HEK293 (cell line): ENCODE results near the gene ODAD4.

ENCODE experiments used
- CTCF ChIA-PET: fragments of 350-600 bp; formaldehyde crosslinking; extraction: SDS; loops from one replicate; lab custom pipeline; 2021; ENCODE audit warnings: antibody characterized with exemption; lab: Yijun Ruan, JAX
- POLR2A ChIA-PET: fragments of 300-600 bp; formaldehyde crosslinking; extraction: SDS; loops from one replicate; lab custom pipeline; 2020; ENCODE audit warnings: antibody characterized with exemption, inconsistent platforms; lab: Yijun Ruan, JAX
- H3K27ac ChIP-seq: fragments of 200-500 bp; sonication (Bioruptor generic); 2 replicates; pipeline ENCODE4 v1.5.1; 2014; ENCODE audit warnings: low read depth, low read length, control low read depth, inconsistent platforms; ENCODE audit errors: extremely low read depth
- H3K36me3 ChIP-seq, 2 experiments: fragments of 200-500 bp in 1 of 2; sonication (Bioruptor generic) in 1 of 2; 1 replicate in 1 of 2; 2 replicates in 1 of 2; pipeline ENCODE4 v1.5.1; 2014 to 2017; ENCODE audit warnings: inconsistent platforms in 2 of 2, low read length in 2 of 2; ENCODE audit not compliant: control insufficient read depth in 2 of 2, insufficient read depth in 1 of 2
- H3K4me1 ChIP-seq: fragments of 200-500 bp; sonication (Bioruptor generic); 2 replicates; pipeline ENCODE4 v1.5.1; 2014; ENCODE audit warnings: mild to moderate bottlenecking, low read length, inconsistent platforms; ENCODE audit not compliant: control insufficient read depth, insufficient read depth
- H3K4me3 ChIP-seq: 2 replicates; pipeline ENCODE4 v1.5.1; 2011; ENCODE audit warnings: low read depth, mild to moderate bottlenecking, control low read depth, low read length, moderate library complexity
- H3K9me3 ChIP-seq: fragments of 200-500 bp; sonication (Bioruptor generic); 2 replicates; pipeline ENCODE4 v1.5.1; 2014; ENCODE audit warnings: low read depth, low read length, inconsistent platforms; ENCODE audit not compliant: control insufficient read depth, insufficient read depth
- KLF17 ChIP-seq: fragments of 450-650 bp; formaldehyde crosslinking; IDR thresholded peaks from 2 replicates; pipeline ENCODE4 v1.5.1; 2016; ENCODE audit warnings: missing biosample characterization, missing genetic modification characterization
- KLF8 ChIP-seq: fragments of 450-650 bp; formaldehyde crosslinking; IDR thresholded peaks from 2 replicates; pipeline ENCODE4 v1.5.1; 2016; ENCODE audit warnings: missing biosample characterization, missing genetic modification characterization
- OSR2 ChIP-seq: fragments of 450-650 bp; formaldehyde crosslinking; IDR thresholded peaks from 2 replicates; pipeline ENCODE4 v1.5.1; 2016; ENCODE audit warnings: missing biosample characterization, missing genetic modification characterization
- ZBTB11 ChIP-seq: fragments of 450-650 bp; formaldehyde crosslinking; conservative IDR thresholded peaks from 2 replicates; pipeline ENCODE4 v1.5.1; 2016; ENCODE audit warnings: low read depth, missing biosample characterization, missing genetic modification characterization
- ZNF132 ChIP-seq: fragments of 450-650 bp; formaldehyde crosslinking; IDR thresholded peaks from 2 replicates; pipeline ENCODE4 v1.5.1; 2017; ENCODE audit warnings: missing biosample characterization, missing genetic modification characterization, borderline replicate concordance
- ZNF138 ChIP-seq: fragments of 450-650 bp; formaldehyde crosslinking; IDR thresholded peaks from 2 replicates; pipeline ENCODE4 v1.5.1; 2016; ENCODE audit warnings: missing biosample characterization, missing genetic modification characterization, borderline replicate concordance
- ZNF18 ChIP-seq: fragments of 450-650 bp; formaldehyde crosslinking; IDR thresholded peaks from 2 replicates; pipeline ENCODE4 v1.5.1; 2016; ENCODE audit warnings: missing biosample characterization, missing genetic modification characterization
- ZNF362 ChIP-seq: fragments of 450-650 bp; formaldehyde crosslinking; IDR thresholded peaks from 2 replicates; pipeline ENCODE4 v1.5.1; 2016; ENCODE audit warnings: missing biosample characterization, missing genetic modification characterization
- ZNF404 ChIP-seq: fragments of 450-650 bp; formaldehyde crosslinking; IDR thresholded peaks from 2 replicates; pipeline ENCODE4 v1.5.1; 2017; ENCODE audit warnings: missing biosample characterization, missing genetic modification characterization
- ZNF423 ChIP-seq: fragments of 450-650 bp; formaldehyde crosslinking; IDR thresholded peaks from 2 replicates; pipeline ENCODE4 v1.5.1; 2016; ENCODE audit warnings: missing biosample characterization, missing genetic modification characterization
- ZNF449 ChIP-seq: fragments of 450-650 bp; formaldehyde crosslinking; IDR thresholded peaks from 2 replicates; pipeline ENCODE4 v1.5.1; 2017; ENCODE audit warnings: missing biosample characterization, mild to moderate bottlenecking, missing genetic modification characterization, moderate library complexity
- ZNF624 ChIP-seq: fragments of 450-650 bp; formaldehyde crosslinking; IDR thresholded peaks from 2 replicates; pipeline ENCODE4 v1.5.1; 2017; ENCODE audit warnings: missing biosample characterization, missing genetic modification characterization
- ZNF626 ChIP-seq: fragments of 450-650 bp; sonication (Bioruptor Pico); formaldehyde crosslinking; IDR thresholded peaks from 2 replicates; pipeline ENCODE4 v1.5.1; 2018; ENCODE audit warnings: missing biosample characterization, missing genetic modification characterization, inconsistent platforms
- ZNF629 ChIP-seq: fragments of 450-650 bp; formaldehyde crosslinking; IDR thresholded peaks from 2 replicates; pipeline ENCODE4 v1.5.1; 2017; ENCODE audit warnings: missing biosample characterization, missing genetic modification characterization

The ODAD4 gene

GRCh38 chr17:41914358-41914766 lies 16.1 kb upstream of the ODAD4 start:
- no peak overlapping the region for H3K4me3 ChIP-seq
- CTCF ChIA-PET: interaction anchor here (0.6 to 1.2 kb wide), 7 partner anchors 33 to 204 kb away, joined by 3 to 5 read pairs (median 3); no protein-coding TSS in a partner anchor
- H3K36me3 ChIP-seq: peaks cover 25 to 53% of the 10 kb centered on the region in 2 experiments
- peaks cover 13% of the 10 kb centered on the region for H3K4me1 ChIP-seq
- no peaks in the 10 kb centered on the region for H3K9me3 ChIP-seq
- no peak for TF ChIP-seq ZNF626 (tag by site-specific recombination)
- no peak for TF ChIP-seq ZNF423
- TF ChIP-seq KLF8 (tag by site-specific recombination): no peak
- no peak for TF ChIP-seq OSR2 (tag by site-specific recombination)
- TF ChIP-seq ZNF449 (tag by site-specific recombination): no peak
- TF ChIP-seq, all 188 proteins: peak for 0
- H3K27ac ChIP-seq: no peak overlapping the region
- POLR2A ChIA-PET: interaction anchor here (0.8 to 1.2 kb wide), 2 partner anchors 16 to 52 kb away, joined by 3 to 4 read pairs; partner anchors contain the start of gene ODAD4

- TF ChIP-seq KLF17 (tag by site-specific recombination): no peak
- TF ChIP-seq ZNF138 (tag by site-specific recombination): no peak
- TF ChIP-seq ZNF404 (tag by site-specific recombination): no peak
- TF ChIP-seq ZNF624 (tag by site-specific recombination): no peak
- no peak for TF ChIP-seq ZNF629 (tag by site-specific recombination)
- TF ChIP-seq ZBTB11: no peak
- TF ChIP-seq ZNF132 (tag by site-specific recombination): no peak
- no peak for TF ChIP-seq ZNF18 (tag by site-specific recombination)
- TF ChIP-seq ZNF362: no peak
- Histone ChIP-seq H3K4me3 (no peak overlapping the region), H3K4me1 (peaks cover 19% of the 10 kb centered on the region), H3K36me3 (peaks cover 21 to 47% of the 10 kb centered on the region in 2 experiments), H3K27ac (peak overlapping the region; percentile 33; the same call in 1 of the 2 replicates), H3K9me3 (no peaks in the 10 kb centered on the region)
- POLR2A ChIA-PET: interaction anchor here (0.6 to 1.2 kb wide), 3 partner anchors 40 to 227 kb away, joined by 3 to 5 read pairs (median 3); partner anchors contain the start of gene EIF1
- CTCF ChIA-PET: interaction anchor here (0.6 to 1.2 kb wide), 5 partner anchors 34 to 184 kb away, joined by 3 to 5 read pairs (median 4); no protein-coding TSS in a partner anchor
These were observed 15.4 kb upstream of the ODAD4 start for GRCh38 chr17:41915020-41915419.
